Breast epithelium (tissue), 3 donors: ENCODE data around the gene SHLD3.
"Not testable (repeated sequence)": the region's sequence is repeated elsewhere in the genome, so short reads cannot be mapped to it uniquely, and the experiment has no call there.

Source experiments
- POLR2A ChIP-seq: fragments of 450-650 bp; IDR thresholded peaks from one replicate; pipeline ENCODE4 v1.6.1; 2016; ENCODE audit warnings: antibody characterized with exemption, mild to moderate bottlenecking, moderate library complexity
- TF ChIP-seq, protein P1 (sequence below), 3 donors: fragments of 450-650 bp; IDR thresholded peaks; one replicate each; pipeline ENCODE4 v1.5.1; 2016 to 2017; ENCODE audit warnings: antibody characterized with exemption in 3 of 3, mild to moderate bottlenecking in 3 of 3, moderate library complexity in 3 of 3

DNA sequence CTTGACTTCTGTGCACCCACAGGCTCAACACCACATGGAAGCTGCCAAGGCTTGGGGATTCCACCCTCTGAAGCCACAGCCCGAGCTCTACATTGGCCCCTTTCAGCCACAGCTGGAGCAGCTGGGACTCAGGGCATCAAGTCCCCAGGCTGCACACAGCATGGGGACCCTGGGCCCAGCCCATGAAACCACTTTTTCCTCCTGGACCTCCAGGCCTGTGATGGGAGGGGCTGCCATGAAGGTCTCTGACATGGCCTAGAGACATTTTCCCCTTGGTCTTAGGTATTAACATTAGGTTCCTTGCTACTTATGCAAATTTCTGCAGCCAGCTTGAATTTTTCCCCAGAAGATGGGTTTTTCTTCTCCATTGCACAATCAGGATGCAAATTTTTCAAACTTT lies 23.1 kb upstream of the SHLD3 start:
- TF ChIP-seq, protein P1, sequence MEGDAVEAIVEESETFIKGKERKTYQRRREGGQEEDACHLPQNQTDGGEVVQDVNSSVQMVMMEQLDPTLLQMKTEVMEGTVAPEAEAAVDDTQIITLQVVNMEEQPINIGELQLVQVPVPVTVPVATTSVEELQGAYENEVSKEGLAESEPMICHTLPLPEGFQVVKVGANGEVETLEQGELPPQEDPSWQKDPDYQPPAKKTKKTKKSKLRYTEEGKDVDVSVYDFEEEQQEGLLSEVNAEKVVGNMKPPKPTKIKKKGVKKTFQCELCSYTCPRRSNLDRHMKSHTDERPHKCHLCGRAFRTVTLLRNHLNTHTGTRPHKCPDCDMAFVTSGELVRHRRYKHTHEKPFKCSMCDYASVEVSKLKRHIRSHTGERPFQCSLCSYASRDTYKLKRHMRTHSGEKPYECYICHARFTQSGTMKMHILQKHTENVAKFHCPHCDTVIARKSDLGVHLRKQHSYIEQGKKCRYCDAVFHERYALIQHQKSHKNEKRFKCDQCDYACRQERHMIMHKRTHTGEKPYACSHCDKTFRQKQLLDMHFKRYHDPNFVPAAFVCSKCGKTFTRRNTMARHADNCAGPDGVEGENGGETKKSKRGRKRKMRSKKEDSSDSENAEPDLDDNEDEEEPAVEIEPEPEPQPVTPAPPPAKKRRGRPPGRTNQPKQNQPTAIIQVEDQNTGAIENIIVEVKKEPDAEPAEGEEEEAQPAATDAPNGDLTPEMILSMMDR (IDR thresholded peaks at IDR 0.05) = not testable (repeated sequence)
- not testable (repeated sequence) for TF ChIP-seq POLR2A
